Gastrocnemius medialis (tissue), 4 donors: ENCODE data around the gene MAST4. TPM values are rescaled to one million over a fixed set of nuclear protein-coding genes. Genes with fewer than 3 reads are reported as not detected.
A peak's percentile ranks its signal among the peaks of the same experiment; 100 is the strongest.

ENCODE experiments used
- ATAC-seq, 2 donors: fragments of 150-250 bp; one replicate each; pipeline ENCODE4 v1.9.1; 2016
- DNase-seq, 2 donors: peaks; one replicate each; pipeline ENCODE4 v3.0.0-alpha.2; 2019
- H3K27ac ChIP-seq, 4 donors: fragments of 200-600 bp; sonication (generic); 1 replicate in 1 of 4; 2 replicates in 3 of 4; pipeline ENCODE4 v1.5.1; 2016 to 2018; ENCODE audit warnings: mild to moderate bottlenecking in 2 of 4, moderate library complexity in 1 of 4
- H3K27me3 ChIP-seq, 3 donors: fragments of 200-600 bp; sonication (generic) in 2 of 3; 1 replicate in 1 of 3; 2 replicates in 2 of 3; pipeline versions ENCODE4 v1.5.1 to v1.6.0; 2016 to 2019; ENCODE audit warnings: mild to moderate bottlenecking in 1 of 3, moderate library complexity in 1 of 3
- H3K36me3 ChIP-seq, 2 donors: fragments of 200-600 bp; sonication (generic) in 1 of 2; one replicate each; pipeline ENCODE4 v1.5.1; 2017 to 2018
- H3K4me1 ChIP-seq, 2 donors: fragments of 200-600 bp; sonication (generic) in 1 of 2; one replicate each; pipeline ENCODE4 v1.5.1; 2016 to 2017; ENCODE audit warnings: mild to moderate bottlenecking in 2 of 2
- H3K4me3 ChIP-seq, 4 donors: fragments of 200-600 bp; sonication (generic) in 3 of 4; 1 replicate in 1 of 4; 2 replicates in 3 of 4; pipeline ENCODE4 v1.5.1; 2016 to 2019; ENCODE audit warnings: mild to moderate bottlenecking in 2 of 4
- H3K9me3 ChIP-seq, 3 donors: fragments of 200-600 bp; sonication (generic) in 2 of 3; 1 replicate in 1 of 3; 2 replicates in 2 of 3; pipeline ENCODE4 v1.5.1; 2016 to 2019
- POLR2A ChIP-seq, 2 donors: fragments of 450-650 bp; IDR thresholded peaks; one replicate each; pipeline ENCODE4 v1.6.1; 2017; ENCODE audit warnings: antibody characterized with exemption in 2 of 2, mild to moderate bottlenecking in 2 of 2, moderate library complexity in 2 of 2
- in situ Hi-C, 4 donors: fragments of 200-750 bp; cut with MboI; loops; one replicate each; pipeline versions ENCODE4 v1.15.0 to v1.8.0; 2017; ENCODE audit warnings: low sequenced_read_pairs in 4 of 4
- intact Hi-C: fragments of 100-400 bp; cut with DNase I; formaldehyde crosslinking; loops from one replicate; pipeline ENCODE4 v1.15.1; 2023; ENCODE audit warnings: low total_unique reads
- total RNA-seq, 4 donors: library from RNA; depleted of rRNA; stranded (reverse); fragments of >200 nt; gene quantifications; one replicate each; pipeline versions ENCODE4 v1.1.0 to v1.2.3, GENCODE V29; 2016
- TF ChIP-seq, protein P1 (sequence below), 5 experiments: fragments of 450-650 bp in 3 of 5; fragments of 200-600 bp in 2 of 5; sonication (generic) in 2 of 5; IDR thresholded peaks in 4 of 5; conservative IDR thresholded peaks in 1 of 5; 1 replicate in 4 of 5; 2 replicates in 1 of 5; pipeline ENCODE4 v1.5.1; 2016 to 2019; ENCODE audit warnings: antibody characterized with exemption in 5 of 5, mild to moderate bottlenecking in 3 of 5, moderate library complexity in 3 of 5

Gene MAST4
- total RNA-seq, 4 donors from 2014 or later, result 24.1 to 42.0 (median 38.5) TPM

DNA sequence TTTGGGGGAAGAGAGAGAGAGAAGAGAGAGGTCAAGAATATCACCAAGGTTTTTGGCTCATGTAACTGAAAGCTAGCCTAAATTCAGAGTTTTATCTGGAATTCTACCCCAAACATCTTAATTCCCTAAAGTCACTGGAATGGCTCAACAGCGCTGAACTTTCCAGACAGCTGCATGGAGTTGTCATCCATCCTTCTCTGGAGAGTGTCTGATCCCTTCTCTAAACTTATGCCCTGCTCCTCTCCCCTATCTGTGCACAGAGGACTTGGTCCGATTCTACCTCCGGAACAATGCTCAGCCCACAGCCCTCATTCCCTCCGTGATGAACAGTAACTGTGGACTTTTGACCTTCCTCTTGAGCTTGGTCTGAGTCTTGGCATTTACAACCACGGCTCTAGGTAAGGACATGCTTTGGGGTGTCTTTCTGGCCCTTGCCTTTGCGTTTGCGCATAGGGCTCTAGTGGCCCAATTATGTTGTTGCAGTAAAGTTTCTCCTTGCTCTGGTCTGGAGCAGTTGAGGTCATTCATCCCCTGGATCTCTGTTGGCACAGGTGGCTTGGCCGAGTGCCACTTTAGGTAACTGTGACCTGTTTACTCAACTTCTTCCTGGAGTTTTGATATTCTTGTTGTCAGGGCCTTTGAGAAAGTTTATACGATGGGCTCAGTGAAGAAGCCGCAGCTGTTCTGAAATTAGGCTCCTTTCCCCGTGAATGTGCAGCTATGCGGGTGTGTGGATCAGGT, 618.7 kb downstream of the MAST4 start:
- H3K9me3 ChIP-seq, result no peaks in the 10 kb centered on the region
- in situ Hi-C loops, result loop anchor here in 3 of 4 donors (5.0 to 25.0 kb wide), 5 partner anchors 50 to 903 kb away; no protein-coding TSS in a partner anchor
- H3K4me1 ChIP-seq, result peaks cover 16 to 19% of the 10 kb centered on the region in 2 donors
- H3K27ac ChIP-seq, result peak overlapping the region; percentile 48 to 79 (median 70)
- H3K27me3 ChIP-seq, result no peaks in the 10 kb centered on the region
- intact Hi-C loops, result no loop called here
- DNase-seq (no peak), ATAC-seq (peak; percentile 23 to 26)
- no peaks in the 10 kb centered on the region for H3K36me3 ChIP-seq
- TF ChIP-seq, protein P1, sequence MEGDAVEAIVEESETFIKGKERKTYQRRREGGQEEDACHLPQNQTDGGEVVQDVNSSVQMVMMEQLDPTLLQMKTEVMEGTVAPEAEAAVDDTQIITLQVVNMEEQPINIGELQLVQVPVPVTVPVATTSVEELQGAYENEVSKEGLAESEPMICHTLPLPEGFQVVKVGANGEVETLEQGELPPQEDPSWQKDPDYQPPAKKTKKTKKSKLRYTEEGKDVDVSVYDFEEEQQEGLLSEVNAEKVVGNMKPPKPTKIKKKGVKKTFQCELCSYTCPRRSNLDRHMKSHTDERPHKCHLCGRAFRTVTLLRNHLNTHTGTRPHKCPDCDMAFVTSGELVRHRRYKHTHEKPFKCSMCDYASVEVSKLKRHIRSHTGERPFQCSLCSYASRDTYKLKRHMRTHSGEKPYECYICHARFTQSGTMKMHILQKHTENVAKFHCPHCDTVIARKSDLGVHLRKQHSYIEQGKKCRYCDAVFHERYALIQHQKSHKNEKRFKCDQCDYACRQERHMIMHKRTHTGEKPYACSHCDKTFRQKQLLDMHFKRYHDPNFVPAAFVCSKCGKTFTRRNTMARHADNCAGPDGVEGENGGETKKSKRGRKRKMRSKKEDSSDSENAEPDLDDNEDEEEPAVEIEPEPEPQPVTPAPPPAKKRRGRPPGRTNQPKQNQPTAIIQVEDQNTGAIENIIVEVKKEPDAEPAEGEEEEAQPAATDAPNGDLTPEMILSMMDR (IDR thresholded peaks at IDR 0.05 in 4 of 5, conservative IDR thresholded peaks at IDR 0.05 in 1 of 5), result no peak
- no peak for TF ChIP-seq POLR2A (IDR thresholded peaks at IDR 0.05)
- no peak overlapping the region for H3K4me3 ChIP-seq

DNA sequence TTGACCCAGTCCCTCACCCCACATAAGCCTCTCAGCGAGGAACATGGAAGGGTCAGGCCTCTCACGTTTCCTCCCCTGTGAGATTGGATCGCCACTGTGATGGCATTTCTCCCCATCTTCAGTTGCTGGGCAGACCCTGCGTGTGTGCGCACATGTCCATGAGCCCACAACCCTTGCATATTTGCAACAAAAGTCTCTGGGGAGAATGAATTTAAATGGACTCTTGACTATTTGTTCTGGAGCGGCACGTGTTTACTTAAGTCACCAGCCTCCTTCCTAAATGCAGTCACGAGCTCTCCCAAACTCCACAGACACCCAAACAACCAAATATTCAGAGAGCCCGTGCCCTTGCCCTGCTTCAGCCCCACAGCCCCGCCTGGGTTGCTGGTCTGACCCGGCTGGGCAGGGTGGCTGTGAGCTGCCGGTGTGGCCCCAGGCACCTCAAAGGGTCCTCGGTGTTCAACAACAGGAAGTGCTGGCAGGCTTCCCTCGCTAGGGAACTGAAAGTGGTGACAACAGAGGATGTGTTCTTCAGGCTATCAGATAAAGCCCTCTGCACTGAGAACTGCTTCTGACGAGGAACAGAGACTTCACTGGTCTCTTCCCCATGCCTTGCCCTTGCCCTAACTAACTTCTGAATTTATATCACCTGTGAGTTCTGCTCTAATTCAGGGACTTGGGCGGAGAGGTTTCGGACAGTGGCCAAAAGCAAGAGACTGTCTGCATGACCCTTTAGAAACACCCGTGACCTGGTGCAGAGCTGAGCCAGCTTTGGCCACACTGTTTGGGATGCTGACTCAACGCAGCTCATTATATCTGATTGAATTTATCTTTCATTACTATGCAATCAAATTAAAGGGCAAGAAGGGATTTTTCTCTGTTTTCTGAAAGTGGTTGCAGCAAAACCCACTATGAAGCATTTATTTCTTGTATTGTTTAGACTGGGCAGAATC, 619.6 kb downstream of the MAST4 start:
- Histone ChIP-seq H3K4me3 (peak overlapping the region; percentile 26 to 42 (median 26)), H3K36me3 (no peaks in the 10 kb centered on the region), H3K27me3 (no peaks in the 10 kb centered on the region), H3K9me3 (no peaks in the 10 kb centered on the region), H3K4me1 (peaks cover 16 to 19% of the 10 kb centered on the region in 2 donors), H3K27ac (peak overlapping the region; percentile 48 to 79 (median 70))
- TF ChIP-seq, protein P1 (IDR thresholded peaks at IDR 0.05 in 4 of 5, conservative IDR thresholded peaks at IDR 0.05 in 1 of 5), result no peak
- TF ChIP-seq POLR2A (IDR thresholded peaks at IDR 0.05), result peak in 1 of 2 donors; percentile 21
- in situ Hi-C loops (loop anchor here in 3 of 4 donors (10.0 to 25.0 kb wide), 3 partner anchors 51 to 903 kb away; no protein-coding TSS in a partner anchor), intact Hi-C loops (no loop called here)
- DNase-seq (peak; percentile 64 to 75), ATAC-seq (peak; percentile 72 to 80)

DNA sequence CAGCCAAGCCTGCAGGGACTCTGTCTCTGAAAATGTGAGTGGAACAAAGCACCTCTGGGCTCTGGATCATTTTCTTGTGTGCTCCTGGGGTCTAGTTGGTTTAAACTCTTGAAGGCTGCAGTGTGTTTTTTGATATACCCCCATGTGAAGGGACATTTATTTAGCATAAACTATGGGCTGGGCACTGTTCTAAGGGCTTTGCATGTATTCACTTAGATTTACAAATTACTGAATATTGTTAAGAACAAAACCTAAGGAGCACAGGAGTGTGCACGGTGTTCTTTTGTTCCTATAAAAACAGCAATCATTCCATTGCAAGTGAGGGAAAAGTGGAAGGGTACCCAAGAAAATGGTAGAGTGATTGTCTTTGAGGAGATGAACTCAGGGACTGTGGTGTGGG, 620.4 kb downstream of the MAST4 start:
- no peak for ATAC-seq
- intact Hi-C loops, result no loop called here
- Histone ChIP-seq H3K27me3 (no peaks in the 10 kb centered on the region), H3K9me3 (no peaks in the 10 kb centered on the region), H3K36me3 (no peaks in the 10 kb centered on the region), H3K4me3 (no peak overlapping the region), H3K4me1 (peaks cover 16 to 19% of the 10 kb centered on the region in 2 donors), H3K27ac (peak overlapping the region; percentile 48 to 79 (median 70))
- TF ChIP-seq, protein P1 (IDR thresholded peaks at IDR 0.05 in 4 of 5, conservative IDR thresholded peaks at IDR 0.05 in 1 of 5), result no peak
- TF ChIP-seq POLR2A (IDR thresholded peaks at IDR 0.05), result no peak
- no peak for DNase-seq
- in situ Hi-C loops, result loop anchor here in 3 of 4 donors (10.0 to 25.0 kb wide), 3 partner anchors 52 to 904 kb away; no protein-coding TSS in a partner anchor
